HG03571 (cell line): ENCODE results near the gene PTBP3.
"Not testable (repeated sequence)": the region's sequence is repeated elsewhere in the genome, so short reads cannot be mapped to it uniquely, and the experiment has no call there.

Experiments
- ATAC-seq: cut with Tn5 transposase; IDR thresholded peaks from one replicate; pipeline ENCODE4 v1.9.1; 2021; ENCODE audit not compliant: unreplicated experiment

PTBP3 gene

DNA sequence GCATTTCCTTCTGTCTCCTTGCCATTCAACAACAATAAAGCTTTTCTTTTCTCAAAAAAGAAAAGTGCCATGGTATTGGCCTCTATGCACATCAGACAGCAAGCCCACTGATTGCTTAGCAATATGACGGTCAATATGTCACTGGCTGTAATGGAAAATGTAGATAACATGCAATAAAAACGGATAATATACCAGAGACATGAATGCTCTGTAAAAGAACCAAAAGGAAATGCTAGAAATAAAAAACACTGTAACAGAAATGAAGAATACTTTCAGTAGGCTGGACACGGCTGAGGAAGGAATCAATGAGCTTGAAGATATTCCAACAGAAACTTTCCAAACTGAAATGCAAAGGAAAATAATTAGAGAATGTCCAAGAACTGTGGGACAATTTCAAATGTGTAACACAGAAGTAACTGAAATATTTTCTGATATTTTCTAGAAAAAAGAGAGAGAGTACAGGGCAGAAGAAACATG is 10.0 kb downstream of the PTBP3 start:
- no peak for ATAC-seq

GRCh38 chr9:112322701-112323377 is 10.6 kb downstream of the PTBP3 start:
- no peak for ATAC-seq

GRCh38 chr9:112316258-112316943 is 17.0 kb downstream of the PTBP3 start:
- ATAC-seq = no peak

- no peak for ATAC-seq
Measured at GRCh38 chr9:112315331-112316257, 17.8 kb downstream of the PTBP3 start.

DNA sequence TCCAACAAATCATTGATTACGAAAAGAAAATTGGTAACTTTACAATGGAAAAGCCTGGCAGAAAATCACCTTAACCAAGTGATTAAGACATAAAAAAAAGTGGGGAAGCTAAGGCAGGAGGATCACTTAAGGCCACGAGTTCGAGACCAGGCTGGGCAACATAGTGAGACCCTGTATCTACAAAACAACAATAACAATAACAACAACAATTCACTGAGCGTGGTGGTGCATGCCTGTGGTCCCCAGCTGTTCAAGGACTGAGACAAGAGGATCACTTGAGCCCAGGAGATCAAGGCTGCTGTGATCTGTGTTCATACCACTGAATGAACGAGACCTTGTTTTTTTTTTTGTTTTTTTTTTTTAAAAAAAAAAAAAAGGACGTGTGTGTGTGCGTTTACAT is 21.3 kb downstream of the PTBP3 start:
- ATAC-seq = no peak

DNA sequence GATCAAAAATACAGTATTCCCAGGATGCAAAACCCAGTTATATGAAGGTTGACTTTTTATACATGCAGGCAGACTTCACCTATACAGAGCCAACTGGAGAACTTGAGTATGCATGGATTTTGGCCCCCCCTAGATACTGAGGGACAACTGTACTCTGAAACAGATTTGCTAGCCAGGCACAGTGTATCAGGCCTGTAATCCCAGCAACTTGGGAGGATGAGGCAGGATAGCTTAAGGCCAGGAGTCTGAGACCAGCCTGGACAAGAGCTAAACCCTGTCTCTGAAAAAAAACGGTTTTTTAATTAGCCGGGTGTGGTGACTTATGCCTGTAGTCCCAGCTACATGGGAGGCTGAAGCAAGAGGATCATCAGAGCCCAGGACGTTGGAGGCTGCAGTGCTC is 21.9 kb downstream of the PTBP3 start:
- ATAC-seq = no peak

- ATAC-seq = no peak
Measured at GRCh38 chr9:112310826-112311225, 22.6 kb downstream of the PTBP3 start.

DNA sequence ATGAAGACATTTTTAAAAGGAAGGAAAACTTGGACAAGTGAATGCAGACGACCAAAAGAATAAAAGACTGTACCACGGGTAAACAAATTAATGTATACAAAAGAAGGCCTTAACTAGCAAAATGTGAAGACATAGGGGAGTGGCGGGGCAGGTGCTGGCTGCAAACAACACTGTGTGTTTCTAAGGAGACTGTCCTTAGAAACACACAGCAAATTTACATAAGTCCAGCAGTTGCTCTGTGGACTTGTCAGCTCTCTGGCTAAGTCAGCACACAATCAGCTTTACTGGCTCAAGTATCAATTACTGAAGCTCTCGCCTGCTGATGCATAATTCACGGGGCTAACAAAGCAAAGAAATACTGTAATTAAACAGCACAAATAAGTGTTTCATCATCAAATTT is 24.8 kb downstream of the PTBP3 start:
- no peak for ATAC-seq

GRCh38 chr9:112301420-112301819 is 32.0 kb downstream of the PTBP3 start:
- no peak for ATAC-seq

GRCh38 chr9:112299514-112299913 is 33.9 kb downstream of the PTBP3 start:
- no peak for ATAC-seq

- no peak for ATAC-seq
Measured at GRCh38 chr9:112296929-112297328, 36.5 kb downstream of the PTBP3 start.

DNA sequence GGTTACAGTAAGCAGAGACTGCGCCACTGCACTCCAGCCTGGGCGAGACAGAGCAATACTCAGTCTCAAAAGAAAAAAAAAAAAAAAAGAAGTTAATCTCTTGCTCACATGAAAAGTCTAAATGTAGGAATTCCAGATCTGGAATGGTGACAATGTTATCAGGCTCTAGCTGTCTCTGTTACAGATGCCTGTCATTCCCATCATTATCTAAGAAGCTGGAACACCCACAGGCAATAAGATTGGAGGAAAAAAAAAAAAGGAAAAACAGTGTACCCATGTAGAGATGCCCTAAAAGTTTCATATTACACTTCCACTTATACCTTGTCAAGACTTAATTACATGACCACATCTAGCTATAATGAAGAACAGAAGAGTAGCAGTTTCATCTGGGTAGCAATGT is 38.2 kb downstream of the PTBP3 start:
- no peak for ATAC-seq

GRCh38 chr9:112288029-112288428 is 45.4 kb downstream of the PTBP3 start:
- ATAC-seq = no peak

GRCh38 chr9:112286926-112287325 is 46.5 kb downstream of the PTBP3 start:
- no peak for ATAC-seq

- ATAC-seq = no peak
Measured at GRCh38 chr9:112285056-112285455, 48.4 kb downstream of the PTBP3 start.

DNA sequence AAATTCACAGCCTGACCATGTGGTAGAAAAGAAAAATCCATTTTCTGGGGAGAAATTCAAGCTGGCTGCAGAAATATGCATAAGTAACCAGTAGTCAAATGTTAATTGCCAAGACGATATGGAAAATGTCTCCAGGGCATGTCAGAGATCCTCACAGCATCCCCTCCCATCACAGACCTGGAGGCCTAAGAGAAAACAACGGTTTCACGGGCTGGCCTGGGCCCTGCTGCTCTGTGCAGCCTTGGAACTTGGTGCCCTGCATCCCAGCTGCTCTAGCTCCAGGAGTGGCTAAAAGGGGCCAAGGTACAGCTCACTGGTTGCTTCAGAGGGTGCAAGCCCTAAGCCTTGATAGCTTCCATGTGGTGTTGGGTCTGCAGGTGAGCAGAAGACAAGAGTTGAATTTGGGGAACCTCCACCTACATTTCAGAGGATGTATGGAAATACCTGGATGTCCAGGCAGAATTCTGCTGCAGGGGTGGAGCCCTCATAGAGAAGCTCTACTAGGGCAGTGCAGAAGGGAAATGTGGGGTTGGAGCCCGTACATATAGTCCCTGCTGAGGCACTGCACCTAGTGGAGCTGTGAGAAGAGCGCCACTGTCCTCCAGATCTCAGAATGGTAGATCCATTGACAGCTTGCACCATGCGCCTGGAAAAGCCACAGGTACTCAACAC is 49.7 kb downstream of the PTBP3 start:
- ATAC-seq = no peak

DNA sequence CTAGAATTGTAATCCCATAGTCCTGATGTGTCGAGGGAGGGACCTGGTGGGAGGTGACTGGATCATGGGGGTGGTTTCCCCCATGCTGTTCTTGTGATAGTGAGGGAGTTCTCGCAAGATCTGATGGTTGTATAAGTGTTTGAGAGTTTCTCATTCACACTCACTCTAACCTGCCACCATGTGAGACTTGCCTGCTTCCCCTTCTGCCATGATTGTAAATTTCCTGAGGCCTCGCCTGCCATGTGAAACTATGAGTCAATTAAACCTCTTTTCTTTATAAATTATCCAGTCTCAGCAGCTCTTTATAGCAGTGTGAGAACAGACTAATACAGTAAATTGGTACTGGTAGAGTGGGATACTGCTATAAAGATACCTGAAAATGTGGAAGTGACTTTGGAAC is 50.6 kb downstream of the PTBP3 start:
- ATAC-seq = not testable (repeated sequence)

- no peak for ATAC-seq
Measured at GRCh38 chr9:112280904-112281303, 52.5 kb downstream of the PTBP3 start.

DNA sequence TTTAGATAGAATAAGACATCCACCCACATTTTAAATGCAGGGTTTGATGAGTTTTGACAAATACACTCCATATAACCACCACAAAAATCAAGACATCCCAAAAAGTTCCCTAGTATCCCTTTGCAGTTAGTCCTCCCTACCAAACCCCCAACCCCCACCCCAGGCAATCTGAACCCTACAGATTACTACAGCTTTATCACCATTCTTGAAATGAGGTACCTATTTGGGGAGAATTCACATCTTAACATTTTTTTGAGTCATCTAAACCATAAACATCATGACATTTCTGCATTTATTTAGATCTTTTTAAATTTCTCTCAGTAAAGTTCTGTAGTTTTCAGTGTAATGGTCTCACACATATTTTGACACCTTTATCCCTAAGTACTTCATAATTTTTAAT is 53.9 kb downstream of the PTBP3 start:
- ATAC-seq = no peak

GRCh38 chr9:112278152-112278551 is 55.3 kb downstream of the PTBP3 start:
- ATAC-seq = no peak

GRCh38 chr9:112274600-112274999 is 58.8 kb downstream of the PTBP3 start:
- no peak for ATAC-seq
